Stimulated activated CD8-positive, alpha-beta memory T cell treated with anti-CD3 and anti-CD28 coated beads, Interleukin-12 subunit alpha, Interleukin-12 subunit beta, amount 100 ng/mL, for 1 hour (primary cell): ENCODE data around the gene KCNQ1.

Experiments
- DNase-seq: peaks from one replicate; pipeline ENCODE4 v3.0.0-alpha.2; 2020; ENCODE audit warnings: low read depth

KCNQ1 gene

GRCh38 chr11:2808850-2809846 is 364.3 kb downstream of the KCNQ1 start:
- no peak for DNase-seq

- no peak for DNase-seq
Measured at GRCh38 chr11:2809854-2810253, 365.0 kb downstream of the KCNQ1 start.

- no peak for DNase-seq
Measured at GRCh38 chr11:2810411-2811205, 365.8 kb downstream of the KCNQ1 start.

- DNase-seq = no peak
Measured at GRCh38 chr11:2811206-2812091, 366.6 kb downstream of the KCNQ1 start.

- DNase-seq = no peak
Measured at GRCh38 chr11:2812371-2812991, 367.7 kb downstream of the KCNQ1 start.

- no peak for DNase-seq
Measured at GRCh38 chr11:2813141-2813908, 368.5 kb downstream of the KCNQ1 start.

GRCh38 chr11:2813968-2814367 is 369.2 kb downstream of the KCNQ1 start:
- DNase-seq = no peak

- DNase-seq = no peak
Measured at GRCh38 chr11:2814751-2815150, 369.9 kb downstream of the KCNQ1 start.

- no peak for DNase-seq
Measured at GRCh38 chr11:2815762-2816496, 371.1 kb downstream of the KCNQ1 start.

- DNase-seq = no peak
Measured at GRCh38 chr11:2816523-2816922, 371.7 kb downstream of the KCNQ1 start.

- no peak for DNase-seq
Measured at GRCh38 chr11:2816941-2817421, 372.2 kb downstream of the KCNQ1 start.

GRCh38 chr11:2817431-2817830 is 372.6 kb downstream of the KCNQ1 start:
- no peak for DNase-seq

GRCh38 chr11:2818021-2818420 is 373.2 kb downstream of the KCNQ1 start:
- no peak for DNase-seq

GRCh38 chr11:2818503-2818902 is 373.7 kb downstream of the KCNQ1 start:
- no peak for DNase-seq

GRCh38 chr11:2819316-2819715 is 374.5 kb downstream of the KCNQ1 start:
- DNase-seq = no peak

- DNase-seq = no peak
Measured at GRCh38 chr11:2820976-2821375, 376.2 kb downstream of the KCNQ1 start.

GRCh38 chr11:2821891-2822290 is 377.1 kb downstream of the KCNQ1 start:
- DNase-seq = no peak

GRCh38 chr11:2824851-2825250 is 380.0 kb downstream of the KCNQ1 start:
- DNase-seq = no peak

- DNase-seq = no peak
Measured at GRCh38 chr11:2825261-2825888, 380.6 kb downstream of the KCNQ1 start.
